CD4-positive, alpha-beta T cell treated with Interleukin-15 for 4 hours (primary cell): Measurements from ENCODE around the gene ZSWIM6.

ENCODE experiments used
- DNase-seq: peaks from one replicate; pipeline ENCODE4 v3.0.0-alpha.2; 2020; ENCODE audit warnings: low spot score

ZSWIM6 gene

GRCh38 chr5:61307191-61307590 lies 24.9 kb upstream of the ZSWIM6 start:
- no peak for DNase-seq

GRCh38 chr5:61307611-61308010 lies 24.4 kb upstream of the ZSWIM6 start:
- no peak for DNase-seq

GRCh38 chr5:61308712-61309111 lies 23.3 kb upstream of the ZSWIM6 start:
- no peak for DNase-seq

- no peak for DNase-seq
Observed at GRCh38 chr5:61309115-61309514, 22.9 kb upstream of the ZSWIM6 start.

GRCh38 chr5:61311056-61311610 lies 20.9 kb upstream of the ZSWIM6 start:
- DNase-seq = no peak

- no peak for DNase-seq
Observed at GRCh38 chr5:61311836-61312808, 19.9 kb upstream of the ZSWIM6 start.

GRCh38 chr5:61313960-61314681 lies 17.9 kb upstream of the ZSWIM6 start:
- DNase-seq = no peak

GRCh38 chr5:61318376-61318775 lies 13.7 kb upstream of the ZSWIM6 start:
- DNase-seq = no peak

GRCh38 chr5:61319388-61320146 lies 12.5 kb upstream of the ZSWIM6 start:
- DNase-seq = no peak

- no peak for DNase-seq
Observed at GRCh38 chr5:61320860-61321259, 11.2 kb upstream of the ZSWIM6 start.

- DNase-seq = no peak
Observed at GRCh38 chr5:61321669-61322068, 10.4 kb upstream of the ZSWIM6 start.

- DNase-seq = no peak
Observed at GRCh38 chr5:61322738-61323725, 9.0 kb upstream of the ZSWIM6 start.

GRCh38 chr5:61327760-61328753 lies 4.0 kb upstream of the ZSWIM6 start:
- no peak for DNase-seq

GRCh38 chr5:61328791-61329549 lies 3.1 kb upstream of the ZSWIM6 start:
- no peak for DNase-seq

- DNase-seq = peak; percentile 53
Observed at GRCh38 chr5:61329550-61330128, 2.4 kb upstream of the ZSWIM6 start.

- no peak for DNase-seq
Observed at GRCh38 chr5:61330341-61330844, 1.7 kb upstream of the ZSWIM6 start.

- DNase-seq = peak; percentile 74
Observed at GRCh38 chr5:61330845-61331406, 1.1 kb upstream of the ZSWIM6 start.

- DNase-seq = no peak
Observed at GRCh38 chr5:61332358-61332749, 296 bp downstream of the ZSWIM6 start.
